OCI-LY3 (cell line): ENCODE results near the gene SLC4A9.
A peak's percentile ranks its signal among the peaks of the same experiment; 100 is the strongest.

Source experiments
- H2AFZ ChIP-seq: fragments of 200-600, 300-600 bp; shearing (Covaris generic); 2 replicates; pipeline ENCODE4 v1.6.0; 2014; ENCODE audit warnings: antibody characterized with exemption, low read depth, low read length
- H3K27ac ChIP-seq: fragments of 200-600, 300-600 bp; sonication (generic); 2 replicates; pipeline ENCODE4 v1.5.1; 2014; ENCODE audit warnings: mild to moderate bottlenecking, low read length, moderate library complexity, mixed read lengths
- H3K27me3 ChIP-seq: fragments of 200-600, 300-600 bp; sonication (generic); 2 replicates; pipeline ENCODE4 v1.6.1; 2014; ENCODE audit warnings: low read depth, low read length, mixed read lengths
- H3K36me3 ChIP-seq: fragments of 200-600, 300-600 bp; sonication (generic); replicated peaks from 2 replicates; pipeline ENCODE3; 2014; ENCODE audit warnings: low read depth, low read length, mixed read lengths
- H3K4me1 ChIP-seq: fragments of 300-600, 200-600 bp; sonication (generic); 2 replicates; pipeline ENCODE4 v1.6.1; 2014; ENCODE audit warnings: low read length, mixed read lengths
- H3K4me2 ChIP-seq: fragments of 200-600, 300-600 bp; sonication (generic); 2 replicates; pipeline ENCODE4 v1.6.1; 2014; ENCODE audit warnings: low read length, mixed read lengths
- H3K4me3 ChIP-seq: fragments of 300-600, 200-600 bp; sonication (generic); 2 replicates; pipeline ENCODE4 v1.5.1; 2014; ENCODE audit warnings: antibody characterized with exemption, mild to moderate bottlenecking, low read length, moderate library complexity
- H3K79me2 ChIP-seq: fragments of 300-600, 200-600 bp; shearing (Covaris generic); 2 replicates; pipeline ENCODE4 v1.6.1; 2014; ENCODE audit warnings: mild to moderate bottlenecking, low read length, mixed read lengths
- H3K9ac ChIP-seq: fragments of 300-600, 200-600 bp; shearing (Covaris generic); 2 replicates; pipeline ENCODE4 v1.6.0; 2014; ENCODE audit warnings: mild to moderate bottlenecking, low read length, moderate library complexity
- H3K9me3 ChIP-seq: fragments of 200-600, 300-600 bp; shearing (Covaris generic); 2 replicates; pipeline ENCODE4 v1.6.1; 2014; ENCODE audit warnings: low read length, mixed read lengths; ENCODE audit not compliant: insufficient read depth
- H4K20me1 ChIP-seq: fragments of 200-600, 300-600 bp; sonication (generic); 2 replicates; pipeline ENCODE4 v1.6.1; 2016; ENCODE audit warnings: low read length, mixed read lengths; ENCODE audit not compliant: insufficient read depth
- CTCF ChIP-seq: fragments of 200-600, 300-600 bp; sonication (generic); IDR thresholded peaks from 2 replicates; pipeline ENCODE4 v1.5.1; 2014; ENCODE audit warnings: antibody characterized with exemption, low read length, low read depth
- EZH2phosphoT487 ChIP-seq: fragments of 200-600 bp; shearing (Covaris generic); IDR thresholded peaks from 2 replicates; pipeline ENCODE4 v1.6.1; 2018; ENCODE audit warnings: antibody characterized with exemption, mixed run types, low read depth

Gene SLC4A9

GRCh38 chr5:140356853-140357725, 2.9 kb upstream of the SLC4A9 start:
- no peaks in the 10 kb centered on the region for H3K36me3 ChIP-seq
- no peaks in the 10 kb centered on the region for H3K79me2 ChIP-seq
- H3K9me3 ChIP-seq, result no peaks in the 10 kb centered on the region
- H3K9ac ChIP-seq, result peak overlapping the region; percentile 32; the same call in 1 of the 2 replicates
- H3K4me2 ChIP-seq, result peak overlapping the region; percentile 98
- no peaks in the 10 kb centered on the region for H4K20me1 ChIP-seq
- H3K4me1 ChIP-seq, result peaks cover 9% of the 10 kb centered on the region
- TF ChIP-seq EZH2phosphoT487 (no peak), CTCF (no peak)
- no peak overlapping the region for H3K27ac ChIP-seq
- H3K4me3 ChIP-seq, result peak overlapping the region; percentile 74
- H2AFZ ChIP-seq, result peak overlapping the region; percentile 87
- H3K27me3 ChIP-seq, result no peaks in the 10 kb centered on the region

- peak overlapping the region; percentile 98 for H3K4me2 ChIP-seq
- no peaks in the 10 kb centered on the region for H3K36me3 ChIP-seq
- H3K27ac ChIP-seq, result no peak overlapping the region
- H4K20me1 ChIP-seq, result no peaks in the 10 kb centered on the region
- H3K4me3 ChIP-seq, result peak overlapping the region; percentile 74
- no peaks in the 10 kb centered on the region for H3K9me3 ChIP-seq
- TF ChIP-seq CTCF, result peak; percentile 75
- TF ChIP-seq EZH2phosphoT487, result no peak
- H3K79me2 ChIP-seq, result no peaks in the 10 kb centered on the region
- H3K9ac ChIP-seq, result peak overlapping the region; percentile 32; the same call in 1 of the 2 replicates
- no peaks in the 10 kb centered on the region for H3K27me3 ChIP-seq
- peaks cover 9% of the 10 kb centered on the region for H3K4me1 ChIP-seq
- peak overlapping the region; percentile 91 for H2AFZ ChIP-seq
Measured at GRCh38 chr5:140357726-140358093, 2.3 kb upstream of the SLC4A9 start.

- H3K9ac ChIP-seq, result no peak overlapping the region
- H3K27me3 ChIP-seq, result no peaks in the 10 kb centered on the region
- TF ChIP-seq EZH2phosphoT487 (no peak), CTCF (peak; percentile 14)
- H3K36me3 ChIP-seq, result no peaks in the 10 kb centered on the region
- H3K4me3 ChIP-seq, result no peak overlapping the region
- peaks cover 9% of the 10 kb centered on the region for H3K4me1 ChIP-seq
- H3K4me2 ChIP-seq, result no peak overlapping the region
- no peak overlapping the region for H3K27ac ChIP-seq
- H4K20me1 ChIP-seq, result no peaks in the 10 kb centered on the region
- H3K9me3 ChIP-seq, result no peaks in the 10 kb centered on the region
- H3K79me2 ChIP-seq, result no peaks in the 10 kb centered on the region
- H2AFZ ChIP-seq, result no peak overlapping the region
Measured at GRCh38 chr5:140358738-140359310, 1.2 kb upstream of the SLC4A9 start.

GRCh38 chr5:140360681-140361479, 886 bp downstream of the SLC4A9 start:
- no peaks in the 10 kb centered on the region for H3K9me3 ChIP-seq
- H3K9ac ChIP-seq, result no peak overlapping the region
- H3K79me2 ChIP-seq, result no peaks in the 10 kb centered on the region
- H2AFZ ChIP-seq, result no peak overlapping the region
- H3K4me3 ChIP-seq, result no peak overlapping the region
- H3K27ac ChIP-seq, result no peak overlapping the region
- no peaks in the 10 kb centered on the region for H3K27me3 ChIP-seq
- H4K20me1 ChIP-seq, result no peaks in the 10 kb centered on the region
- TF ChIP-seq EZH2phosphoT487 (no peak), CTCF (no peak)
- H3K4me2 ChIP-seq, result no peak overlapping the region
- no peaks in the 10 kb centered on the region for H3K36me3 ChIP-seq
- peaks cover 9% of the 10 kb centered on the region for H3K4me1 ChIP-seq
